H9 (cell line): Measurements from ENCODE around the gene TEKT3. TPM values are rescaled to one million over a fixed set of nuclear protein-coding genes. Genes with fewer than 3 reads are reported as not detected.
A peak's percentile ranks its signal among the peaks of the same experiment; 100 is the strongest.

Source experiments
- DNase-seq: peaks from one replicate; pipeline ENCODE4 v3.0.0-alpha.2; 2017
- H2AFZ ChIP-seq: one replicate; pipeline ENCODE4 v1.6.1; 2013; ENCODE audit warnings: mild to moderate bottlenecking, low read length, control low read depth, moderate library complexity
- H2AK5ac ChIP-seq: 2 replicates; pipeline ENCODE4 v1.6.1; 2013; ENCODE audit warnings: low read length, control low read depth, mixed read lengths; ENCODE audit not compliant: insufficient read length
- H2BK120ac ChIP-seq: one replicate; pipeline ENCODE4 v1.6.1; 2013; ENCODE audit warnings: low read depth, mild to moderate bottlenecking, low read length, control low read depth, inconsistent platforms; ENCODE audit not compliant: poor library complexity, severe bottlenecking
- H2BK12ac ChIP-seq: 2 replicates; pipeline ENCODE4 v1.6.1; 2013; ENCODE audit warnings: low read length, control low read depth, mixed read lengths, low read depth; ENCODE audit not compliant: insufficient read length
- H2BK15ac ChIP-seq: 2 replicates; pipeline ENCODE4 v1.6.1; 2013; ENCODE audit warnings: low read depth, low read length, control low read depth
- H2BK20ac ChIP-seq: one replicate; pipeline ENCODE4 v1.6.1; 2013; ENCODE audit warnings: low read depth, mild to moderate bottlenecking, low read length, control low read depth, inconsistent platforms; ENCODE audit not compliant: poor library complexity, severe bottlenecking
- H2BK5ac ChIP-seq: 2 replicates; pipeline ENCODE4 v1.6.1; 2013; ENCODE audit warnings: low read length, control low read depth, mixed read lengths; ENCODE audit not compliant: insufficient read length
- H3K14ac ChIP-seq: 2 replicates; pipeline ENCODE4 v1.6.1; 2013; ENCODE audit warnings: low read length, control low read depth; ENCODE audit not compliant: insufficient read depth
- H3K18ac ChIP-seq: 2 replicates; pipeline ENCODE4 v1.6.1; 2013; ENCODE audit warnings: low read depth, mild to moderate bottlenecking, mixed read lengths, low read length, control low read depth; ENCODE audit not compliant: insufficient read length
- H3K23ac ChIP-seq: 2 replicates; pipeline ENCODE4 v1.6.1; 2013; ENCODE audit warnings: low read length, control low read depth, mixed read lengths, low read depth; ENCODE audit not compliant: insufficient read length
- H3K23me2 ChIP-seq: 2 replicates; pipeline ENCODE4 v1.6.1; 2013; ENCODE audit warnings: low read depth, mild to moderate bottlenecking, mixed read lengths, low read length, control low read depth; ENCODE audit not compliant: insufficient read length, poor library complexity, severe bottlenecking
- H3K27ac ChIP-seq: 2 replicates; pipeline ENCODE4 v1.5.1; 2013; ENCODE audit warnings: low read length, control low read depth, mixed read lengths, low read depth; ENCODE audit not compliant: insufficient read length
- H3K27me3 ChIP-seq: 2 replicates; pipeline ENCODE4 v1.6.1; 2013; ENCODE audit warnings: low read length, control low read depth, inconsistent platforms; ENCODE audit not compliant: insufficient read depth
- H3K4ac ChIP-seq: 2 replicates; pipeline ENCODE4 v1.6.1; 2013; ENCODE audit warnings: low read depth, mild to moderate bottlenecking, control low read depth, inconsistent platforms, low read length, moderate library complexity
- H3K4me1 ChIP-seq: 2 replicates; pipeline ENCODE4 v1.6.1; 2013; ENCODE audit warnings: low read length, control low read depth, inconsistent platforms; ENCODE audit not compliant: insufficient read depth
- H3K4me2 ChIP-seq: 2 replicates; pipeline ENCODE4 v1.6.1; 2013; ENCODE audit warnings: low read length, control low read depth, mixed read lengths; ENCODE audit not compliant: insufficient read length, insufficient read depth
- H3K56ac ChIP-seq: 2 replicates; pipeline ENCODE4 v1.6.1; 2013; ENCODE audit warnings: low read depth, mild to moderate bottlenecking, mixed read lengths, low read length, control low read depth; ENCODE audit not compliant: insufficient read length
- H3K79me1 ChIP-seq: 2 replicates; pipeline ENCODE4 v1.6.1; 2013; ENCODE audit warnings: low read depth, mild to moderate bottlenecking, moderate library complexity, low read length, control low read depth, inconsistent platforms; ENCODE audit not compliant: insufficient read depth, poor library complexity, severe bottlenecking
- H3K79me2 ChIP-seq: 2 replicates; pipeline ENCODE4 v1.6.1; 2013; ENCODE audit warnings: low read length, control low read depth, inconsistent platforms; ENCODE audit not compliant: insufficient read depth
- H3K9ac ChIP-seq: 2 replicates; pipeline ENCODE4 v1.6.1; 2013; ENCODE audit warnings: low read length, control low read depth, mixed read lengths; ENCODE audit not compliant: insufficient read length; ENCODE audit errors: extremely low read depth
- H3K9me3 ChIP-seq: one replicate; pipeline ENCODE4 v1.6.1; 2013; ENCODE audit warnings: low read depth, low read length, inconsistent platforms; ENCODE audit not compliant: control insufficient read depth
- H3T11ph ChIP-seq: one replicate; pipeline ENCODE4 v1.6.1; 2013; ENCODE audit warnings: mild to moderate bottlenecking, low read length, control low read depth, inconsistent platforms
- H4K20me1 ChIP-seq: one replicate; pipeline ENCODE4 v1.6.1; 2013; ENCODE audit not compliant: control insufficient read depth, insufficient read length, insufficient read depth
- H4K5ac ChIP-seq: 2 replicates; pipeline ENCODE4 v1.6.1; 2013; ENCODE audit warnings: low read depth, mild to moderate bottlenecking, mixed read lengths, low read length, control low read depth; ENCODE audit not compliant: insufficient read length
- H4K8ac ChIP-seq: replicated peaks from 2 replicates; pipeline ENCODE4 v1.6.1; 2013; ENCODE audit warnings: low read length, control low read depth, mixed read lengths, low read depth; ENCODE audit not compliant: insufficient read length
- H4K91ac ChIP-seq: 2 replicates; pipeline ENCODE4 v1.6.1; 2013; ENCODE audit warnings: low read depth, mild to moderate bottlenecking, moderate library complexity, mixed read lengths, low read length, control low read depth; ENCODE audit not compliant: insufficient read length
- H3K27ac Mint-ChIP-seq, 3 experiments: 2 replicates in 2 of 3; 3 replicates in 1 of 3; pipeline ENCODE4 v1.8.0; 2020 to 2021; ENCODE audit warnings: mixed read lengths in 3 of 3, mild to moderate bottlenecking in 1 of 3, moderate library complexity in 1 of 3
- H3K27me3 Mint-ChIP-seq: 2 replicates; pipeline ENCODE4 v1.8.0; 2021; ENCODE audit warnings: low read depth, mild to moderate bottlenecking, moderate library complexity, mixed read lengths
- H3K36me3 Mint-ChIP-seq, 3 experiments: 2 replicates in 2 of 3; 3 replicates in 1 of 3; pipeline ENCODE4 v1.8.0; 2020 to 2021; ENCODE audit warnings: low read depth in 3 of 3, mixed read lengths in 3 of 3; ENCODE audit not compliant: insufficient read depth in 1 of 3
- H3K4me1 Mint-ChIP-seq, 2 experiments: 2 replicates each; pipeline ENCODE4 v1.8.0; 2020; ENCODE audit warnings: mixed read lengths in 2 of 2
- H3K4me3 Mint-ChIP-seq, 2 experiments: 2 replicates in 1 of 2; 3 replicates in 1 of 2; pipeline ENCODE4 v1.8.0; 2020 to 2021; ENCODE audit warnings: mild to moderate bottlenecking in 2 of 2, mixed read lengths in 2 of 2, moderate library complexity in 1 of 2
- H3K9me3 Mint-ChIP-seq, 2 experiments: 2 replicates in 1 of 2; 3 replicates in 1 of 2; pipeline ENCODE4 v1.8.0; 2020; ENCODE audit warnings: mild to moderate bottlenecking in 2 of 2, mixed read lengths in 2 of 2, moderate library complexity in 1 of 2
- WGBS: extraction: QIAGEN DNeasy Blood & Tissue Kit; methylation state at CpG from one replicate; pipeline ENCODE4 v1.1.7; 2013; ENCODE audit warnings: missing lambda C conversion rate, low lambda C conversion rate, mixed read lengths; ENCODE audit not compliant: insufficient read length; ENCODE audit errors: extremely low coverage; 5-methylcytosine and 5-hydroxymethylcytosine counted together
- total RNA-seq: library from RNA; stranded (reverse); gene quantifications from 2 replicates; pipeline ENCODE4 v1.2.1, GENCODE V29; 2021
- TF ChIP-seq, protein P1 (sequence below): fragments of 200-600 bp; sonication (generic); conservative IDR thresholded peaks from 3 replicates; pipeline ENCODE4 v1.8.0; 2021; ENCODE audit warnings: antibody characterized with exemption, mild to moderate bottlenecking

TEKT3 gene
- total RNA-seq, 1 experiment from 2014 or later: 0.42 TPM

DNA sequence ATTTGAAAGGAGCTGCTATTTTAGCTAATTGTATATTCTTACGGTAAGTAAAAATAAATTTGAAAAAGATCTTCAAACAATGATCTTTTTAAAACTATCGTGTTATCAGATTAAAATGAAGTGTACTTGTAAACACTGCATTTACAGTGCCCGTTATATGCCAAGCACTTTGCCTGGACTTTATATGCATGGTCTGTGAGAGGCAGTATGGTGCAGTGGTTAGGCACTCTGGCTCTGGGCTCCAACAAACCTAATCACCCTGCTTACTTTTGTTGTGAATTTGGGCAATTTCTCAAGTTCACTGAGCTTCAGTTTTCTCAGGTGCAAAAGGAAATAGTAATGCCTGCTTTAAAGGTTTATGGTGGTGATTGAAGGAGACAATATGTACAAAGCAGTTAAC, 77.7 kb downstream of the TEKT3 start:
- Histone ChIP-seq H3K14ac (no peak overlapping the region), H2BK5ac (no peak overlapping the region), H3T11ph (no peak overlapping the region), H4K5ac (no peak overlapping the region), H3K56ac (no peak overlapping the region), H3K27me3 (peaks cover 41% of the 10 kb centered on the region), H2BK15ac (no peak overlapping the region), H3K27ac (no peak overlapping the region), H3K4me2 (no peak overlapping the region), H4K91ac (no peak overlapping the region), H2AFZ (no peak overlapping the region), H3K4me1 (no peaks in the 10 kb centered on the region), H2BK20ac (no peak overlapping the region), H2BK120ac (no peak overlapping the region), H2AK5ac (no peak overlapping the region), H3K23me2 (peaks cover 25% of the 10 kb centered on the region), H3K4ac (no peak overlapping the region), H3K9ac (no peak overlapping the region), H3K23ac (no peak overlapping the region), H3K9me3 (no peaks in the 10 kb centered on the region), H3K79me1 (no peaks in the 10 kb centered on the region), H4K20me1 (no peaks in the 10 kb centered on the region), H3K79me2 (no peaks in the 10 kb centered on the region), H4K8ac (no peak overlapping the region), H2BK12ac (no peak overlapping the region), H3K18ac (no peak overlapping the region)
- H3K4me1 Mint-ChIP-seq: peaks cover 22% of the 10 kb centered on the region in 2 experiments
- H3K27ac Mint-ChIP-seq: no peak overlapping the region
- H3K4me3 Mint-ChIP-seq: peak overlapping the region in 1 of 2 experiments; percentile 90; a peak in 1 of 5 replicates
- no peaks in the 10 kb centered on the region; a peak in 1 of 7 replicates for H3K36me3 Mint-ChIP-seq
- peak; percentile 8 for DNase-seq
- peaks cover 100% of the 10 kb centered on the region for H3K27me3 Mint-ChIP-seq
- no CpG with 5 or more reads among the region's 3 CpGs for WGBS
- TF ChIP-seq, protein P1, sequence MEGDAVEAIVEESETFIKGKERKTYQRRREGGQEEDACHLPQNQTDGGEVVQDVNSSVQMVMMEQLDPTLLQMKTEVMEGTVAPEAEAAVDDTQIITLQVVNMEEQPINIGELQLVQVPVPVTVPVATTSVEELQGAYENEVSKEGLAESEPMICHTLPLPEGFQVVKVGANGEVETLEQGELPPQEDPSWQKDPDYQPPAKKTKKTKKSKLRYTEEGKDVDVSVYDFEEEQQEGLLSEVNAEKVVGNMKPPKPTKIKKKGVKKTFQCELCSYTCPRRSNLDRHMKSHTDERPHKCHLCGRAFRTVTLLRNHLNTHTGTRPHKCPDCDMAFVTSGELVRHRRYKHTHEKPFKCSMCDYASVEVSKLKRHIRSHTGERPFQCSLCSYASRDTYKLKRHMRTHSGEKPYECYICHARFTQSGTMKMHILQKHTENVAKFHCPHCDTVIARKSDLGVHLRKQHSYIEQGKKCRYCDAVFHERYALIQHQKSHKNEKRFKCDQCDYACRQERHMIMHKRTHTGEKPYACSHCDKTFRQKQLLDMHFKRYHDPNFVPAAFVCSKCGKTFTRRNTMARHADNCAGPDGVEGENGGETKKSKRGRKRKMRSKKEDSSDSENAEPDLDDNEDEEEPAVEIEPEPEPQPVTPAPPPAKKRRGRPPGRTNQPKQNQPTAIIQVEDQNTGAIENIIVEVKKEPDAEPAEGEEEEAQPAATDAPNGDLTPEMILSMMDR: no peak
- no peaks in the 10 kb centered on the region; a peak in 1 of 5 replicates for H3K9me3 Mint-ChIP-seq
